Keratinocyte (primary cell): Measurements from ENCODE around the gene ZMIZ1.

Experiments
- CTCF ChIP-seq, 3 experiments: IDR thresholded peaks in 1 of 3; conservative IDR thresholded peaks in 1 of 3; optimal IDR thresholded peaks in 1 of 3; 2 replicates in 2 of 3; 3 replicates in 1 of 3; pipeline versions ENCODE3 to v1.5.1; 2011; ENCODE audit warnings: low read length in 3 of 3, mild to moderate bottlenecking in 3 of 3, moderate library complexity in 2 of 3, control low read depth in 1 of 3, inconsistent platforms in 1 of 3; ENCODE audit not compliant: insufficient read depth in 2 of 3; ENCODE audit errors: extremely low read depth in 1 of 3
- EZH2 ChIP-seq: IDR thresholded peaks from one replicate; pipeline ENCODE4 v1.6.1; 2012; ENCODE audit warnings: inconsistent platforms, mild to moderate bottlenecking, low read length, moderate library complexity

GRCh38 chr10:79070081-79070605 lies 1.4 kb downstream of the ZMIZ1 start:
- no peak for TF ChIP-seq CTCF (optimal IDR thresholded peaks at IDR 0.05 in 1 of 3, IDR thresholded peaks at IDR 0.05 in 1 of 3, conservative IDR thresholded peaks at IDR 0.05 in 1 of 3; ENCODE audit: extremely low read depth in 1 of 3, insufficient read depth in 2 of 3, low read length in 3 of 3)
- TF ChIP-seq EZH2 = no peak
